NB4 (cell line): ENCODE measurements around the gene S100P.

Source experiments
- POLR2A ChIP-seq: IDR thresholded peaks from 2 replicates; pipeline ENCODE4 v1.6.1; 2011; ENCODE audit warnings: mild to moderate bottlenecking; ENCODE audit not compliant: insufficient read length; ENCODE audit errors: extremely low read depth
- TF ChIP-seq, protein P1 (sequence below): IDR thresholded peaks from one replicate; pipeline ENCODE4 v1.5.1; 2012; ENCODE audit warnings: low read depth, low read length

DNA sequence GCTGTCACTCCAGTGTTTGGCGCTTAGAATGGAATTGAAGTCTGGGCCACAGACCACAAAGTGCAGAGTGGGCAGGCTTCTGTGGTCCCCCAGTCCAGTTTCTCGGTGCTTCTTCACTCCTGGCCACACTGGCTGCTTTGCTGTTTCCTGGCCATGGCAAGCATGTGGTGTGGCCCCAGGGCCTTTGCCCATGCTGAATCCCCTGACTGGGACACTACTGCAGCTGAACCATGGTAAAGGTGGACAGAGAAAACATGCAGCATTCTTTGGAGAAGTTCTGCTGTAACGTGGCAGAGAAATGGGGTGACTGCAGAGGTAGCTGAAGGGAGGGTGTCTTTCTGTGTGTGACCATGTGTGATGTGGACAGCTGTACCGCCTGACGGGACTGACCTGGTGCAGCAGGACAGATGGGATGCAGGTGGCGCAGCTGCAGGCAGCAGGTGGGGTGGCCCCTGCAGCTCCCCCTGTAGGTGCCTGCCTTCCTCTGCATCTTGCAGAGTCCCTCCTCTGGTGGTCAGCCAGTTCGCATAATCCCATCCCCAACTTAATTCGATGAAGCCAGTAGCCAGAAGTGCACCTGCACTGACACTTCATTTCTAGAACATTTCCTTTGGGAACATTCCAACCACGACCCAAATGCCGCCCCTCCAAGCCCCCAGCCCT lies 13.2 kb upstream of the S100P start:
- TF ChIP-seq POLR2A = no peak
- TF ChIP-seq, protein P1, sequence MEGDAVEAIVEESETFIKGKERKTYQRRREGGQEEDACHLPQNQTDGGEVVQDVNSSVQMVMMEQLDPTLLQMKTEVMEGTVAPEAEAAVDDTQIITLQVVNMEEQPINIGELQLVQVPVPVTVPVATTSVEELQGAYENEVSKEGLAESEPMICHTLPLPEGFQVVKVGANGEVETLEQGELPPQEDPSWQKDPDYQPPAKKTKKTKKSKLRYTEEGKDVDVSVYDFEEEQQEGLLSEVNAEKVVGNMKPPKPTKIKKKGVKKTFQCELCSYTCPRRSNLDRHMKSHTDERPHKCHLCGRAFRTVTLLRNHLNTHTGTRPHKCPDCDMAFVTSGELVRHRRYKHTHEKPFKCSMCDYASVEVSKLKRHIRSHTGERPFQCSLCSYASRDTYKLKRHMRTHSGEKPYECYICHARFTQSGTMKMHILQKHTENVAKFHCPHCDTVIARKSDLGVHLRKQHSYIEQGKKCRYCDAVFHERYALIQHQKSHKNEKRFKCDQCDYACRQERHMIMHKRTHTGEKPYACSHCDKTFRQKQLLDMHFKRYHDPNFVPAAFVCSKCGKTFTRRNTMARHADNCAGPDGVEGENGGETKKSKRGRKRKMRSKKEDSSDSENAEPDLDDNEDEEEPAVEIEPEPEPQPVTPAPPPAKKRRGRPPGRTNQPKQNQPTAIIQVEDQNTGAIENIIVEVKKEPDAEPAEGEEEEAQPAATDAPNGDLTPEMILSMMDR = peak; percentile 67
